Subcutaneous abdominal adipose tissue (tissue), 5 donors: ENCODE measurements around the gene NUDT17.

Experiments used
- H3K27ac ChIP-seq: one replicate; pipeline ENCODE4 v1.7.0; 2013; ENCODE audit warnings: low read depth, mild to moderate bottlenecking, inconsistent platforms, low read length, moderate library complexity
- H3K27me3 ChIP-seq, 5 donors: one replicate each; pipeline ENCODE4 v1.7.0; 2013; ENCODE audit warnings: low read length in 5 of 5, inconsistent platforms in 1 of 5; ENCODE audit not compliant: control insufficient read depth in 5 of 5, insufficient read depth in 4 of 5
- H3K36me3 ChIP-seq, 5 donors: one replicate each; pipeline ENCODE4 v1.7.0; 2013; ENCODE audit warnings: low read length in 5 of 5; ENCODE audit not compliant: control insufficient read depth in 5 of 5, insufficient read depth in 5 of 5
- H3K4me1 ChIP-seq, 5 donors: one replicate each; pipeline ENCODE4 v1.7.0; 2013; ENCODE audit warnings: low read length in 5 of 5, mild to moderate bottlenecking in 3 of 5, moderate library complexity in 1 of 5; ENCODE audit not compliant: control insufficient read depth in 5 of 5, insufficient read depth in 5 of 5
- H3K4me3 ChIP-seq, 5 donors: one replicate each; pipeline ENCODE4 v1.7.0; 2013; ENCODE audit warnings: low read length in 5 of 5, low read depth in 1 of 5
- H3K9ac ChIP-seq, 5 donors: one replicate each; pipeline ENCODE4 v1.7.0; 2013; ENCODE audit warnings: low read length in 5 of 5, mild to moderate bottlenecking in 4 of 5, moderate library complexity in 3 of 5
- H3K9me3 ChIP-seq, 5 donors: one replicate each; pipeline ENCODE4 v1.7.0; 2013; ENCODE audit warnings: low read length in 5 of 5; ENCODE audit not compliant: control insufficient read depth in 5 of 5
- donor health status: healthy.
- donor health status: healthy.
- donor health status: healthy.
- donor health status: healthy.
- donor health status: healthy.

Gene NUDT17

GRCh38 chr1:145886390-145886789 is 41.0 kb downstream of the NUDT17 start:
- Histone ChIP-seq H3K9ac (peak overlapping the region in 3 of 5 donors; percentile 20 to 53 (median 52)), H3K27me3 (peaks cover 0 to 2% (median 0%) of the 10 kb centered on the region in 5 donors), H3K4me3 (peak overlapping the region; percentile 71 to 85 (median 81)), H3K4me1 (peaks cover 0 to 21% (median 18%) of the 10 kb centered on the region in 5 donors), H3K27ac (no peak overlapping the region), H3K9me3 (no peaks in the 10 kb centered on the region), H3K36me3 (no peaks in the 10 kb centered on the region)

- peaks cover 0 to 2% (median 0%) of the 10 kb centered on the region in 5 donors for H3K27me3 ChIP-seq
- no peak overlapping the region for H3K4me3 ChIP-seq
- H3K9me3 ChIP-seq, result no peaks in the 10 kb centered on the region
- H3K36me3 ChIP-seq, result no peaks in the 10 kb centered on the region
- H3K9ac ChIP-seq, result no peak overlapping the region
- H3K4me1 ChIP-seq, result peaks cover 0 to 25% (median 22%) of the 10 kb centered on the region in 5 donors
- H3K27ac ChIP-seq, result no peak overlapping the region
Observed at GRCh38 chr1:145886816-145887215, 41.4 kb downstream of the NUDT17 start.

- Histone ChIP-seq H3K27ac (no peak overlapping the region), H3K4me3 (no peak overlapping the region), H3K36me3 (no peaks in the 10 kb centered on the region), H3K9ac (no peak overlapping the region), H3K4me1 (peaks cover 0 to 33% (median 30%) of the 10 kb centered on the region in 5 donors), H3K27me3 (peaks cover 0 to 2% (median 0%) of the 10 kb centered on the region in 5 donors), H3K9me3 (no peaks in the 10 kb centered on the region)
Observed at GRCh38 chr1:145887631-145888030, 42.2 kb downstream of the NUDT17 start.

GRCh38 chr1:145889722-145890121 is 44.3 kb downstream of the NUDT17 start:
- Histone ChIP-seq H3K27ac (no peak overlapping the region), H3K4me1 (peaks cover 0 to 38% (median 31%) of the 10 kb centered on the region in 5 donors), H3K27me3 (no peaks in the 10 kb centered on the region), H3K9ac (no peak overlapping the region), H3K4me3 (no peak overlapping the region), H3K9me3 (no peaks in the 10 kb centered on the region), H3K36me3 (no peaks in the 10 kb centered on the region)

GRCh38 chr1:145891143-145891542 is 45.7 kb downstream of the NUDT17 start:
- no peaks in the 10 kb centered on the region for H3K9me3 ChIP-seq
- H3K27ac ChIP-seq, result peak overlapping the region; percentile 54
- H3K9ac ChIP-seq, result peak overlapping the region in 2 of 5 donors; percentile 5 to 9

GRCh38 chr1:145891587-145892485 is 46.4 kb downstream of the NUDT17 start:
- H3K27me3 ChIP-seq, result no peaks in the 10 kb centered on the region
- peak overlapping the region in 4 of 5 donors; percentile 5 to 56 (median 37) for H3K9ac ChIP-seq
- H3K4me1 ChIP-seq, result peaks cover 0 to 26% (median 24%) of the 10 kb centered on the region in 5 donors
- no peaks in the 10 kb centered on the region for H3K9me3 ChIP-seq
- peak overlapping the region; percentile 54 for H3K27ac ChIP-seq
- peak overlapping the region; percentile 28 to 65 (median 34) for H3K4me3 ChIP-seq
- no peaks in the 10 kb centered on the region for H3K36me3 ChIP-seq

More at GRCh38 chr1:145891143-145891542, 45.7 kb downstream of the NUDT17 start:
- H3K27me3 ChIP-seq, result no peaks in the 10 kb centered on the region
- H3K4me1 ChIP-seq, result peaks cover 0 to 29% (median 24%) of the 10 kb centered on the region in 5 donors
- H3K36me3 ChIP-seq, result no peaks in the 10 kb centered on the region
- H3K4me3 ChIP-seq, result no peak overlapping the region

GRCh38 chr1:145892486-145893087 is 47.2 kb downstream of the NUDT17 start:
- no peaks in the 10 kb centered on the region for H3K36me3 ChIP-seq
- H3K4me3 ChIP-seq, result peak overlapping the region in 3 of 5 donors; percentile 28 to 50 (median 34)
- H3K9ac ChIP-seq, result peak overlapping the region in 3 of 5 donors; percentile 19 to 56 (median 55)
- no peaks in the 10 kb centered on the region for H3K9me3 ChIP-seq
- peaks cover 0 to 26% (median 23%) of the 10 kb centered on the region in 5 donors for H3K4me1 ChIP-seq
- peak overlapping the region; percentile 54 for H3K27ac ChIP-seq
- no peaks in the 10 kb centered on the region for H3K27me3 ChIP-seq

- no peak overlapping the region for H3K9ac ChIP-seq
- H3K27ac ChIP-seq, result no peak overlapping the region
Observed at GRCh38 chr1:145893306-145894055, 48.1 kb downstream of the NUDT17 start.

GRCh38 chr1:145895471-145895870 is 50.0 kb downstream of the NUDT17 start:
- Histone ChIP-seq H3K36me3 (no peaks in the 10 kb centered on the region), H3K9ac (peak overlapping the region in 1 of 5 donors; percentile 33), H3K27me3 (no peaks in the 10 kb centered on the region), H3K4me1 (peaks cover 0 to 23% (median 17%) of the 10 kb centered on the region in 5 donors), H3K4me3 (no peak overlapping the region), H3K27ac (no peak overlapping the region), H3K9me3 (no peaks in the 10 kb centered on the region)

More at GRCh38 chr1:145893306-145894055, 48.1 kb downstream of the NUDT17 start:
- Histone ChIP-seq H3K4me3 (no peak overlapping the region), H3K9me3 (no peaks in the 10 kb centered on the region), H3K36me3 (no peaks in the 10 kb centered on the region), H3K27me3 (no peaks in the 10 kb centered on the region), H3K4me1 (peaks cover 0 to 26% (median 23%) of the 10 kb centered on the region in 5 donors)
